PC-9 (cell line): Measurements from ENCODE around the gene ITM2C.

ENCODE experiments used
- EZH2 ChIP-seq: fragments of 200-600 bp; sonication (generic); IDR thresholded peaks from 2 replicates; pipeline ENCODE4 v1.8.0; 2017; ENCODE audit warnings: antibody characterized with exemption, low read depth
- TF ChIP-seq, protein P1 (sequence below): fragments of 200-600 bp; sonication (generic); conservative IDR thresholded peaks from 2 replicates; pipeline ENCODE4 v1.6.1; 2017; ENCODE audit warnings: mixed run types, antibody characterized with exemption, mild to moderate bottlenecking, moderate library complexity

DNA sequence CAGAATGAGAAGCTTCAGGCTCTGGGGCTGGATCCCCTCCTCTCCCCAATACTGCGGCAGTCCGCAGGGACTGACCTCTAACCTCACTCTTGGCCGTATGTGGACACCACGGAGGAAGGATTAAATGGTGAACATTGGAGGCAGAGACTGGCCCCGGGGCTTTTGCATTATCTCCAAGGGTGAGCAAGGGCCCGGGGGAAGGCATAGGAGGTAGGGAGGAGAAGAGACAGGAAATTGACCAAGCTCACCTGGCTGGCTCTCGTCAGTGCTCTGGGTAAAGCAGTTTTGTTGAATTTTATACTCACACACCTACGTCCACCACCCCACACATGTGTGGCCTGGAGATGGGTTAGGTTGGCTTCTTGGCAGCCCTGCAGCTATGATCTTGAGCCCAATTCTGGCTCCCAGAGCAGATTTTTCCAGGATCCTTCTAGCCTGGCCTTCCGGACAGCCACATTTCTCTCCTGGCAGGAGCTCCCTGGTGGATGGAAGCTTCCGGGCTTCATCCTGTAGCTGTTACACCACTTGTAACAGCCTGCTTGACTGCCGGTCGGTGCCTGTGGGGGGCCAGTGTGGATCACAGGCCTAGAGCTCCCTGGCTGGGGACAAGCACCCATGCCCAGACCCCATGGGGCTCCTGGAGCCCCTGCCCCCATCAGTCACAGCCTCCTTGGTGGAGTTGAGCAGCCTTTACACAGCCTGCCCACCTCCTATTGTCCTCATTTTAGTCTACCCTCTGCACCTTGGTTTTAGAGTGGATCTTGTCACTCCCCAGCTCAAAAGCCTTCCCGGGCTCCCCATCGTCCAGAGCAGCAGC lies 7.6 kb downstream of the ITM2C start:
- no peak for TF ChIP-seq EZH2
- TF ChIP-seq, protein P1, sequence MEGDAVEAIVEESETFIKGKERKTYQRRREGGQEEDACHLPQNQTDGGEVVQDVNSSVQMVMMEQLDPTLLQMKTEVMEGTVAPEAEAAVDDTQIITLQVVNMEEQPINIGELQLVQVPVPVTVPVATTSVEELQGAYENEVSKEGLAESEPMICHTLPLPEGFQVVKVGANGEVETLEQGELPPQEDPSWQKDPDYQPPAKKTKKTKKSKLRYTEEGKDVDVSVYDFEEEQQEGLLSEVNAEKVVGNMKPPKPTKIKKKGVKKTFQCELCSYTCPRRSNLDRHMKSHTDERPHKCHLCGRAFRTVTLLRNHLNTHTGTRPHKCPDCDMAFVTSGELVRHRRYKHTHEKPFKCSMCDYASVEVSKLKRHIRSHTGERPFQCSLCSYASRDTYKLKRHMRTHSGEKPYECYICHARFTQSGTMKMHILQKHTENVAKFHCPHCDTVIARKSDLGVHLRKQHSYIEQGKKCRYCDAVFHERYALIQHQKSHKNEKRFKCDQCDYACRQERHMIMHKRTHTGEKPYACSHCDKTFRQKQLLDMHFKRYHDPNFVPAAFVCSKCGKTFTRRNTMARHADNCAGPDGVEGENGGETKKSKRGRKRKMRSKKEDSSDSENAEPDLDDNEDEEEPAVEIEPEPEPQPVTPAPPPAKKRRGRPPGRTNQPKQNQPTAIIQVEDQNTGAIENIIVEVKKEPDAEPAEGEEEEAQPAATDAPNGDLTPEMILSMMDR: no peak
